Skeletal muscle cell (primary cell): ENCODE results near the gene DRGX.

Experiments
- DNase-seq: peaks from one replicate; pipeline ENCODE4 v3.0.0-alpha.2; 2010; ENCODE audit warnings: low read depth
- H3K4me3 ChIP-seq: 2 replicates; pipeline ENCODE4 v1.5.1; 2011; ENCODE audit warnings: low read depth, mild to moderate bottlenecking, control low read depth, low read length, moderate library complexity

DRGX gene

GRCh38 chr10:49353026-49353894 is 42.6 kb downstream of the DRGX start:
- H3K4me3 ChIP-seq = no peak overlapping the region
- no peak for DNase-seq

GRCh38 chr10:49352323-49352722 is 43.6 kb downstream of the DRGX start:
- no peak for DNase-seq
- no peak overlapping the region for H3K4me3 ChIP-seq

- DNase-seq = no peak
- no peak overlapping the region for H3K4me3 ChIP-seq
These were observed 44.2 kb downstream of the DRGX start for GRCh38 chr10:49351669-49352068.

GRCh38 chr10:49350846-49351532 is 44.9 kb downstream of the DRGX start:
- DNase-seq = no peak
- no peak overlapping the region for H3K4me3 ChIP-seq

- H3K4me3 ChIP-seq = no peak overlapping the region
- no peak for DNase-seq
These were observed 45.8 kb downstream of the DRGX start for GRCh38 chr10:49350138-49350537.

- DNase-seq = no peak
- no peak overlapping the region for H3K4me3 ChIP-seq
These were observed 46.5 kb downstream of the DRGX start for GRCh38 chr10:49349390-49349789.

DNA sequence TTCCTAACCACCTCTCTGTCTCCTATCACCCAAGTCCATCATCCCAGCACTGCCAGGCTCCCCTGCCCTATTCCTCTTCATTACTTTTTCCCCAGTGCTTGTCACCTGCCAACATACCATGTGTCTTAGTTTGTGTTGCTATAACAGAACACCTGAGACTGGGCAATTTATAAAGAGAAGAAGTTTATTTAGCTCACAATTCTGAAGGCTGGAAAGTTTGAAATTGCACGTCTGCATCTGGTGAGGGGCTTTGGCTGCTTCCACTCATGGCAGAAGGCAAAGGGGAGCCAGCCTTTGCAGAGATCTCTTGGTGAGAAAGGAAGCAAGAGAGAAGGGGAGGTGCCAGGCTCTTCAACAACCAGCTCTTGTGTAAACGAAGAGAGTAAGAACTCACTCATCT is 47.3 kb downstream of the DRGX start:
- H3K4me3 ChIP-seq = no peak overlapping the region
- no peak for DNase-seq

DNA sequence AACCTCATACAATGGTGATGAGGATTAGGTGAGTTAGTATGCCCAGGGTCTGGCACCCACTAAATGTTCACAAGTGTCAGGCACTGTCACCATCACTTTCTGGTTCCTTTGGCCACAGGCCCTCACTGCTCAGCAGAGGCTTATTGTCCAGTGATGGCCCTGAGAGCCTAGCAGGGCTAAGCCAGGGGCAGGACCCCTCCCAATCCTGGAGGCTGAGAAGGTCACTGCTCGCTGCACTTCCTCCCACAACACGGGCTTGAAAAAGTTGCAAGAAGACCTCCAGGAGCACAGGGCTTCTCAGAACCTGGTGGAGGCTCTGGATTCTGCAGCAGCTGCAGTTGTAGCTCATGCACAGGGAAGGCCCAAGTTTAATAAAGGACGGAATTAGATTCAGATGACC is 48.1 kb downstream of the DRGX start:
- H3K4me3 ChIP-seq = no peak overlapping the region
- DNase-seq = no peak

DNA sequence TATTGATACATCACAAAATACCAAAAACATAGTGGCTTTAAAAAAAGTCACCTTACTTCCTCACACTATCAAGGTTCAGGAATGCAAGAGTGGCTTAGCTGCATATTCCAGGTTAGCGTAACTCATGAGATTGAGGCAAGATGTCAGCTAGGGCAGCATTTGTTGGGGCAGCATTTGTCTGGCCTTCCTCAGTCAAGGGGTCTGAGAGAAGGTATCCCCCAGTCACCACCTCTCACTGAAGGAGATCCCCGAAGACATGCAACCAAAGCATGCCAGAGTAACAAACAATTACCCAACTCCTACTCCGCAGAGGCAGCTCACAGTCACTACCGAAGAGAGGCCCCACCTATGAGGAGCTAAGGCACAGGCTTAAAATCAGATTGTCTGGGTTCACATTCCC is 48.5 kb downstream of the DRGX start:
- no peak for DNase-seq

DNA sequence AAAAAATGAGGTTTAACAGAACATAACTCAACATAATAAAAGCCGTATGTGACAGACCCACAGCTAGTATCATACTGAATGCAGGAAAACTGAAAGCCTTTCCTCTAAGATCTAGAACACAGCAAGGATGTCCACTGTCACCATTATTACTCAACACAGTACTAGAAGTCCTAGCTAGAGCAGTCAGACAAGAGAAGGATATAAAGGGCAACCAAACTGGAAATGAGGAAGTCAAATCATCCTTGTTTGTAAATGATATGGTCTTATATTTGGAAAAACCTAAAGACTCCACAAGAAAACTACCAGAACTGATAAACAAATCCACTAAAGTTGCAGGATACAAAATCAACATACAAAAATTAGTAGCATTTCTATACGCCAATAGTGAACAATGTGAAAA is 51.0 kb downstream of the DRGX start:
- H3K4me3 ChIP-seq = no peak overlapping the region
- no peak for DNase-seq

More for the DNA sequence above, 48.5 kb downstream of the DRGX start:
- H3K4me3 ChIP-seq = no peak overlapping the region

GRCh38 chr10:49338604-49339003 is 57.3 kb downstream of the DRGX start:
- DNase-seq = no peak
- no peak overlapping the region for H3K4me3 ChIP-seq

DNA sequence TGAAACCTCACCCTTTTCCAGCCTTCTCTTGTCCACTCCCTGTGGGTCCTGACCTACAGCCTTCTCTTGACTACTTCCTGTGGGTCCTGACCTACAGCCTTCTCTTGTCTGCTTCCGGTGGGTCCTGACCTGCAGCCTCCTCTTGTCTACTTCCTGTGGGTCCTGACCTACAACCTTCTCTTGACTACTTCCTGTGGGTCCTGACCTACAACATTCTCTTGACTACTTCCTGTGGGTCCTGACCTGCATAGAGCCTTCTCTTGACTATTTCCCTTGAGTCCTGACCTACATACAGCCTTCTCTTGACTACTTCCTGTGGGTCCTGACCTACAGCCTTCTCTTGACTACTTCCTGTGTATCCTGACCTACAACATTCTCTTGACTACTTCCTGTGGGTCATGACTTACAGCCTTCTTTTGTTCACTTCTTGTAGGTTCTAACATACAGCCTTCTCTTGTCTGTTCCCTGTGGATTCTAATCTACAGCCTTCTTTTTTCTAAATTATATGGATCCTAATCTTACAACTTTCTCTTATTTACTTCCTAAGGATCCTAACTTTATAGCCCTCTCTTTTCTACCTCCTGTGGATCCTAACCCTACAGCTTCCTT is 60.4 kb downstream of the DRGX start:
- no peak overlapping the region for H3K4me3 ChIP-seq
- no peak for DNase-seq

DNA sequence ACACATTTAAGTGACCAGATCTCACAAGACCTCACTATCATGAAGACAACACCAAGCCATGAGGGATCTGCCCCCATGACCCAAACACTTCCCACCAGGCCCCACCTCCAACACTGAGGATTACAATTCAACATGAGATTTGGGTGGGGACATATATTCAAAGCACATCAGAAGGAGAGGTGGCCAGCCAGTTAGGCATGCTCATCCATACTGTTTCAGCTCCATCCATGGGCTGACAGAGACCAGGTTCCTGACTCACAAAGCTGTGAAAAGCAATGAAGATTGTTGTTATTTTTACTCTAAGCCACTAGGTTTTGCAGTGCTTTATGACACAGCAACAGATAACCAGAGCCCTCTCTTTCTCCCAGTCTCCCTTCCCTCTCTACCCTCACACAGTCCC is 60.9 kb downstream of the DRGX start:
- no peak for DNase-seq
- no peak overlapping the region for H3K4me3 ChIP-seq

DNA sequence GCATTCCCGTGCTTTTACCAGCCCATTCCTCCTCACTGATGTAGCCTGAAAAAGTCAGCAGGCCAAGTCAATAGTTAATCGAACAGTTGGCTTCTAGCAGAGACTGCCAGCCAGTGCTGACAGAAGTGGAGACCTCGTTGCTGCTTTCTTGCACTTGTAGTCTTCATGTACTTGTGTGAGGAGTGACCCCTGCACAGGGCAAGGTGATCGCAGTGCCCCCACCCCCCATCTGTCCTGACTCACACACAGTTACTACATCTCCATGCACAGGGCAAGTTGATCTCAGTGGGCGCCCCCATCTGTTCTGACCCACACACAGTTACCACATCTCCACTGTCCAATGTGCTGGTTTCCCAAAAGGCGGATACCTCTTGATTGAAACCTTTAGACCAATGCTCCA is 62.7 kb downstream of the DRGX start:
- no peak overlapping the region for H3K4me3 ChIP-seq
- DNase-seq = no peak

GRCh38 chr10:49332768-49333167 is 63.1 kb downstream of the DRGX start:
- no peak overlapping the region for H3K4me3 ChIP-seq
- no peak for DNase-seq

GRCh38 chr10:49332333-49332732 is 63.6 kb downstream of the DRGX start:
- DNase-seq = no peak
- no peak overlapping the region for H3K4me3 ChIP-seq

DNA sequence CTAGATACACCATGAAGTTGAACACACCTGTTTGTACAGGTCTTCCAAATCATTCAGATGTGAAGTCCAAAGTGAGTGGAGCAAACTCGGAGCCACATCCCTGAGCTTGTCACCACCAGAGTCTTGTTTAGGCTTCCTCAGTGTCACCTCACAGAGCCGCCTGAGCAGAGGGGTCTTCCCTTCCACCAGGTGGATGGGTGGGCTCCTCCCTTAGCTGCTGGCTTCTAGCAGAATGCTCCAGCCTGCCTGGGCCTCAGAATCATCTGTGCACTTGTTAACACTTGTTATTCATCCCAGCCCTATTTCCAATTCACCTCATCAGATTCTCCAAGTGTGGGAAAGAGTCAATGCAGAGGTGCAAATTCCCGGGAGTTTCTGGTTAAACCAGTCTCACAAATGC is 64.5 kb downstream of the DRGX start:
- DNase-seq = no peak
- no peak overlapping the region for H3K4me3 ChIP-seq

GRCh38 chr10:49330127-49330665 is 65.7 kb downstream of the DRGX start:
- no peak for DNase-seq

DNA sequence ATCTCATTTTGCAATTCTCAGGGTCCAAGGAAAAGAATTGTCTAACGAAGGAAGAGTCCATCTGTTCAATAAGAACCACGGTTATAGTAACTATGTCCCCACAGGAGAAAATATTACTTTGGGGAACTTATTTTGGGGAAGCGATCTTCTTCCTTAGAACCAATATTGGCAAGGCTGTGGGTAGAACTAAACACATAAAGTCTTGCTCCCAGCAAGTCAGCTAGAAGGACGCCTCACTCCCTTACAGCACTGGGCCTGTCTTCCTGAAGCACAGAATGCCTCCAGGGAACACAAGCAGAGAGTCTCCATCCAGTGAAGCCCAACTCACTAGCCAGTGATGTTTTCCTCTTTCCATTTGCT is 66.8 kb downstream of the DRGX start:
- H3K4me3 ChIP-seq = no peak overlapping the region
- no peak for DNase-seq

More at GRCh38 chr10:49330127-49330665, 65.7 kb downstream of the DRGX start:
- H3K4me3 ChIP-seq = no peak overlapping the region

DNA sequence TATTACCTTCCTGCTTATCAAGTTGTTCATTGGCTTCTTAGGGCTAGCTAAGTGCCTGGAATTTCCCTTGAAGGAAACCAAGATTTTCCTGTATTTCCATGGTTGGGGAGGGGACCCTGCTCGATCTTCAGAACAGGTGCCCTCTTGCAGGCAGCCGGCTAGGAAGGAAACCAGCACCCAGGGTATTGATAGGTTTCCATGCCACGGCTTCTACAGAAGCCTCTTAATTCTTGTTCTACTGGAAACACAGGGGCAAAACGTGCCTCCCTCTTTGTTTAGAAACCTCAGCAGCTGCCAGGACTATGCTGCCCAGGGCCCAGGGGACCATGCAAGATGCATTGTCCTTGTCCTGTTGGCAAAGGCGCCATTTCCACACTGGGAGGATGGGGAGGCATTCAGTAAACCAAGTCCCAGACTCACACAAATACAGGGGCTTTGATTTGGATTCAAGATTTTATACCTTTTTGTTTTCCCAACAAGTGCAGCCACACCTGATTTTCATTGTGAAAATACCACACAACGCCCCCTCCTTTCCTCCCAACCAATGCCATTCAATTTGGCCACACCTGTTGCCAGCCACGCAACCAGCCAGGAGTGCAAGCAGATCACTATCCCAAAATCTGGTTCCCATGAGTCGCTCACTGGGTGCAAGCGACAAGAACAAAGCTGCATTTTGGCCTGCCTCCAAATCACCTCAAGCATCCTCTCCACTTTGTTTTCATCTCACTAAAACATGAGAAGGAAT is 67.3 kb downstream of the DRGX start:
- no peak for DNase-seq

More for the DNA sequence above, 67.3 kb downstream of the DRGX start:
- no peak overlapping the region for H3K4me3 ChIP-seq
